Measurements from ENCODE around the gene SHTN1. TPM values are rescaled to one million over a fixed set of nuclear protein-coding genes. Genes with fewer than 3 reads are reported as not detected.

The SHTN1 gene
- total and polyA plus RNA-seq, 2 of the 4 experiments (the other 2 are of a cell fraction) = 0.54 to 2.3 TPM

DNA sequence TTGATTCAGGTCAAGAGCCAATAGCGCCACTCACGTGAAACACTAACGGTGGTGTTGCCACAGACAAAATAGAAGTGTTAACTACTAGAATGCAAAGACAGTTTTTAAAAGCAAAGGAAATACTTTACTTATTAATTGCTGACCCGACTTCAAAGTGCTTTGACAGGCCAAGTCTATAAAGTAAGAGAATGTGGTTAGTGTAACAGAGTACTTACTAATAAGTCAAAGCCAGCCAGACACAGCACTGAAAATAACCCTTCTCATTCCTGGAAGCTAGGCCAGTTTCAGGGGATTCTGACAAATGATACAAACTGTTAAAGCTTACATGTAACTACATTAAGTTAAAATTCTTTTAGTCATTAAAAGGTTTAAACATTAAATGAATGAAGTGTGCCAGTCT lies 105.4 kb downstream of the SHTN1 start:
- Histone ChIP-seq H3K36me3 (ENCODE audit: control insufficient read depth, insufficient read depth, low read length) (no peaks in the 10 kb centered on the region), H2BK5ac (ENCODE audit: low read depth, low read length, poor library complexity, severe bottlenecking) (no peak overlapping the region), H2AFZ (replicated peaks; ENCODE audit: low read length, poor library complexity) (no peak overlapping the region), H3K18ac (ENCODE audit: low read depth, low read length) (no peak overlapping the region), H4K91ac (ENCODE audit: insufficient read depth, low read depth, low read length) (no peak overlapping the region), H3K4me2 (ENCODE audit: low read depth, low read length) (no peak overlapping the region), H2AK9ac (replicated peaks; ENCODE audit: low read depth, low read length, poor library complexity) (no peak overlapping the region), H3K56ac (ENCODE audit: extremely low read depth, insufficient read depth, low read length) (no peak overlapping the region), H2BK120ac (ENCODE audit: low read depth, low read length) (no peak overlapping the region), H2BK15ac (ENCODE audit: low read depth, low read length) (no peak overlapping the region), H3K79me1 (ENCODE audit: low read depth in 1 of 2, low read length in 2 of 2) (no peaks in the 10 kb centered on the region), H3K27me3 (ENCODE audit: control insufficient read depth, insufficient read depth, low read length) (no peaks in the 10 kb centered on the region), H3K9me3 (ENCODE audit: control insufficient read depth, insufficient read depth, low read length) (no peaks in the 10 kb centered on the region), H4K20me1 (ENCODE audit: insufficient read depth, low read length) (no peaks in the 10 kb centered on the region), H3K9ac (ENCODE audit: low read depth, low read length) (no peak overlapping the region), H3K4me1 (ENCODE audit: control insufficient read depth, insufficient read depth, low read length) (no peaks in the 10 kb centered on the region), H3K23ac (ENCODE audit: low read depth, low read length) (no peak overlapping the region), H3K4ac (ENCODE audit: low read depth, low read length) (no peak overlapping the region), H2BK20ac (ENCODE audit: low read depth, low read length) (no peak overlapping the region), H3K4me3 (ENCODE audit: insufficient read depth, low read depth, low read length) (no peak overlapping the region), H3K9me1 (ENCODE audit: insufficient read depth, low read length) (no peaks in the 10 kb centered on the region; the same call in 1 of the 2 replicates), H4K8ac (ENCODE audit: low read depth in 2 of 2, low read length in 2 of 2) (no peak overlapping the region), H2AK5ac (ENCODE audit: low read depth, low read length) (no peak overlapping the region), H3K14ac (replicated peaks; ENCODE audit: low read depth, low read length) (no peak overlapping the region), H4K5ac (ENCODE audit: low read depth, low read length) (no peak overlapping the region), H3K27ac (ENCODE audit: insufficient read depth, low read length) (no peak overlapping the region)
- ChIA-PET CTCF (no interaction called here), POLR2A (ENCODE audit: unreplicated experiment) (no interaction called here)
- 80% methylated on average over 1 of the region's 4 CpGs; no CpG with 5 or more reads in 1 of the 2 experiments for WGBS, 2 experiments (ENCODE audit: extremely low coverage in 2 of 2, insufficient read length in 1 of 2)
- no TSS peak for BruUV-seq (replicated peaks)
- no peak for TF ChIP-seq MAZ (IDR thresholded peaks at IDR 0.05; ENCODE audit: borderline replicate concordance, low read depth, low read length)
- TF ChIP-seq NFE2L2 (IDR thresholded peaks at IDR 0.05; ENCODE audit: low read depth, low read length) = no peak
- TF ChIP-seq CEBPB (IDR thresholded peaks at IDR 0.05; ENCODE audit: low read depth, low read length) = no peak
- TF ChIP-seq FOS (IDR thresholded peaks at IDR 0.05; ENCODE audit: low read depth, low read length) = no peak
- TF ChIP-seq POLR2A (IDR thresholded peaks at IDR 0.05; ENCODE audit: low read depth, low read length) = no peak
- no peak for TF ChIP-seq RCOR1 (IDR thresholded peaks at IDR 0.05; ENCODE audit: insufficient replicate concordance, low read length)
- TF ChIP-seq MAFK (IDR thresholded peaks at IDR 0.05; ENCODE audit: low read depth, low read length) = no peak
- no peak for TF ChIP-seq RFX5 (IDR thresholded peaks at IDR 0.05; ENCODE audit: low read depth, low read length)
- TF ChIP-seq SMC3 (IDR thresholded peaks at IDR 0.05; ENCODE audit: low read depth, low read length) = no peak
- TF ChIP-seq, protein P1, sequence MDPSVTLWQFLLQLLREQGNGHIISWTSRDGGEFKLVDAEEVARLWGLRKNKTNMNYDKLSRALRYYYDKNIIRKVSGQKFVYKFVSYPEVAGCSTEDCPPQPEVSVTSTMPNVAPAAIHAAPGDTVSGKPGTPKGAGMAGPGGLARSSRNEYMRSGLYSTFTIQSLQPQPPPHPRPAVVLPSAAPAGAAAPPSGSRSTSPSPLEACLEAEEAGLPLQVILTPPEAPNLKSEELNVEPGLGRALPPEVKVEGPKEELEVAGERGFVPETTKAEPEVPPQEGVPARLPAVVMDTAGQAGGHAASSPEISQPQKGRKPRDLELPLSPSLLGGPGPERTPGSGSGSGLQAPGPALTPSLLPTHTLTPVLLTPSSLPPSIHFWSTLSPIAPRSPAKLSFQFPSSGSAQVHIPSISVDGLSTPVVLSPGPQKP (IDR thresholded peaks at IDR 0.05; ENCODE audit: borderline replicate concordance, low read depth, low read length) = no peak
- TF ChIP-seq, protein P2, sequence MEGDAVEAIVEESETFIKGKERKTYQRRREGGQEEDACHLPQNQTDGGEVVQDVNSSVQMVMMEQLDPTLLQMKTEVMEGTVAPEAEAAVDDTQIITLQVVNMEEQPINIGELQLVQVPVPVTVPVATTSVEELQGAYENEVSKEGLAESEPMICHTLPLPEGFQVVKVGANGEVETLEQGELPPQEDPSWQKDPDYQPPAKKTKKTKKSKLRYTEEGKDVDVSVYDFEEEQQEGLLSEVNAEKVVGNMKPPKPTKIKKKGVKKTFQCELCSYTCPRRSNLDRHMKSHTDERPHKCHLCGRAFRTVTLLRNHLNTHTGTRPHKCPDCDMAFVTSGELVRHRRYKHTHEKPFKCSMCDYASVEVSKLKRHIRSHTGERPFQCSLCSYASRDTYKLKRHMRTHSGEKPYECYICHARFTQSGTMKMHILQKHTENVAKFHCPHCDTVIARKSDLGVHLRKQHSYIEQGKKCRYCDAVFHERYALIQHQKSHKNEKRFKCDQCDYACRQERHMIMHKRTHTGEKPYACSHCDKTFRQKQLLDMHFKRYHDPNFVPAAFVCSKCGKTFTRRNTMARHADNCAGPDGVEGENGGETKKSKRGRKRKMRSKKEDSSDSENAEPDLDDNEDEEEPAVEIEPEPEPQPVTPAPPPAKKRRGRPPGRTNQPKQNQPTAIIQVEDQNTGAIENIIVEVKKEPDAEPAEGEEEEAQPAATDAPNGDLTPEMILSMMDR (conservative IDR thresholded peaks at IDR 0.05; ENCODE audit: low read depth, low read length) = no peak
- no peak for TF ChIP-seq MXI1 (IDR thresholded peaks at IDR 0.05; ENCODE audit: borderline replicate concordance, low read depth, low read length)
- no peak for TF ChIP-seq RAD21 (IDR thresholded peaks at IDR 0.05; ENCODE audit: low read length)
- no peak for TF ChIP-seq CHD1 (IDR thresholded peaks at IDR 0.05; ENCODE audit: low read depth, low read length)
- TF ChIP-seq, protein P3, sequence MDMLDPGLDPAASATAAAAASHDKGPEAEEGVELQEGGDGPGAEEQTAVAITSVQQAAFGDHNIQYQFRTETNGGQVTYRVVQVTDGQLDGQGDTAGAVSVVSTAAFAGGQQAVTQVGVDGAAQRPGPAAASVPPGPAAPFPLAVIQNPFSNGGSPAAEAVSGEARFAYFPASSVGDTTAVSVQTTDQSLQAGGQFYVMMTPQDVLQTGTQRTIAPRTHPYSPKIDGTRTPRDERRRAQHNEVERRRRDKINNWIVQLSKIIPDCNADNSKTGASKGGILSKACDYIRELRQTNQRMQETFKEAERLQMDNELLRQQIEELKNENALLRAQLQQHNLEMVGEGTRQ (IDR thresholded peaks at IDR 0.05; ENCODE audit: low read depth, low read length) = no peak
- DNase-seq (no peak), ATAC-seq (ENCODE audit: low read depth) (no peak)
- in situ Hi-C loops (cut with MboI; ENCODE audit: low sequenced_read_pairs) (no loop called here), intact Hi-C loops (cut with micrococcal nuclease) (no loop called here), dilution Hi-C loops (cut with HindIII; ENCODE audit: low sequenced_read_pairs, unreplicated experiment) (no loop called here)
